CD14-positive monocyte (primary cell): ENCODE measurements around the gene DTNBP1. TPM values are rescaled to one million over a fixed set of nuclear protein-coding genes. Genes with fewer than 3 reads are reported as not detected.

Experiments used
- DNase-seq, 3 donors: peaks; one replicate each; pipeline ENCODE4 v3.0.0-alpha.2; 2011 to 2022
- H2AFZ ChIP-seq: 2 replicates; pipeline ENCODE4 v1.6.0; 2012; ENCODE audit warnings: mild to moderate bottlenecking, low read depth, low read length, inconsistent platforms; ENCODE audit not compliant: insufficient read depth, poor library complexity, severe bottlenecking
- H3K27ac ChIP-seq, 2 donors: 1 replicate in 1 of 2; 2 replicates in 1 of 2; pipeline ENCODE4 v1.5.1; 2012 to 2013; ENCODE audit warnings: low read length in 2 of 2, control low read depth in 1 of 2, inconsistent platforms in 1 of 2, low read depth in 1 of 2, mild to moderate bottlenecking in 1 of 2
- H3K27me3 ChIP-seq, 2 donors: one replicate each; pipeline versions ENCODE4 v1.6.0 to v1.6.1; 2011 to 2013; ENCODE audit warnings: low read length in 2 of 2; ENCODE audit not compliant: control insufficient read depth in 2 of 2, insufficient read depth in 2 of 2
- H3K36me3 ChIP-seq, 2 donors: replicated peaks in 1 of 2; 1 replicate in 1 of 2; 2 replicates in 1 of 2; pipeline versions ENCODE4 v1.5.1 to v1.6.1; 2012 to 2013; ENCODE audit warnings: low read length in 2 of 2, control low read depth in 1 of 2, inconsistent platforms in 1 of 2, mild to moderate bottlenecking in 1 of 2; ENCODE audit not compliant: insufficient read depth in 2 of 2, control insufficient read depth in 1 of 2
- H3K4me1 ChIP-seq, 2 donors: 1 replicate in 1 of 2; 2 replicates in 1 of 2; pipeline versions ENCODE4 v1.5.1 to v1.6.1; 2012 to 2013; ENCODE audit warnings: low read length in 2 of 2, control low read depth in 1 of 2, inconsistent platforms in 1 of 2, mild to moderate bottlenecking in 1 of 2, moderate library complexity in 1 of 2; ENCODE audit not compliant: insufficient read depth in 2 of 2, control insufficient read depth in 1 of 2
- H3K4me2 ChIP-seq: replicated peaks from 2 replicates; pipeline ENCODE3; 2012; ENCODE audit warnings: low read length, moderate library complexity, mild to moderate bottlenecking; ENCODE audit not compliant: poor library complexity, severe bottlenecking; ENCODE audit errors: extremely low read depth
- H3K4me3 ChIP-seq, 3 experiments: fragments of 200-600 bp in 1 of 3; sonication (generic) in 1 of 3; replicated peaks in 1 of 3; 1 replicate in 2 of 3; 2 replicates in 1 of 3; pipeline ENCODE4 v1.5.1; 2011 to 2013; ENCODE audit warnings: low read length in 3 of 3, mild to moderate bottlenecking in 3 of 3, control low read depth in 2 of 3, low read depth in 2 of 3, inconsistent platforms in 1 of 3, moderate library complexity in 1 of 3
- H3K79me2 ChIP-seq: 2 replicates; pipeline ENCODE4 v1.6.0; 2012; ENCODE audit warnings: mild to moderate bottlenecking, control low read depth, inconsistent platforms, low read length, moderate library complexity; ENCODE audit not compliant: insufficient read depth
- H3K9ac ChIP-seq: 2 replicates; pipeline ENCODE4 v1.6.0; 2017; ENCODE audit warnings: low read length, mild to moderate bottlenecking; ENCODE audit not compliant: insufficient read depth, poor library complexity, severe bottlenecking
- H3K9me3 ChIP-seq, 2 donors: replicated peaks in 1 of 2; 1 replicate in 1 of 2; 2 replicates in 1 of 2; pipeline versions ENCODE4 v1.5.1 to v1.6.1; 2012 to 2013; ENCODE audit warnings: low read length in 2 of 2, control low read depth in 1 of 2; ENCODE audit not compliant: control insufficient read depth in 1 of 2, insufficient read depth in 1 of 2
- H4K20me1 ChIP-seq: 2 replicates; pipeline ENCODE4 v1.6.0; 2012; ENCODE audit warnings: mild to moderate bottlenecking, low read length, control low read depth, moderate library complexity; ENCODE audit not compliant: insufficient read depth
- H3K27ac Mint-ChIP-seq, 7 donors: one replicate each; pipeline ENCODE4 v1.8.0; 2020; ENCODE audit warnings: mild to moderate bottlenecking in 7 of 7, mixed read lengths in 7 of 7, moderate library complexity in 6 of 7, inconsistent platforms in 2 of 7
- H3K27me3 Mint-ChIP-seq, 3 donors: one replicate each; pipeline ENCODE4 v1.8.0; 2021 to 2022; ENCODE audit warnings: low read depth in 3 of 3, mild to moderate bottlenecking in 3 of 3, mixed read lengths in 3 of 3, moderate library complexity in 3 of 3, inconsistent platforms in 1 of 3
- H3K36me3 Mint-ChIP-seq, 2 donors: one replicate each; pipeline ENCODE4 v1.8.0; 2020; ENCODE audit warnings: mixed read lengths in 2 of 2, inconsistent platforms in 1 of 2, mild to moderate bottlenecking in 1 of 2
- H3K4me1 Mint-ChIP-seq: one replicate; pipeline ENCODE4 v1.8.0; 2020; ENCODE audit warnings: mild to moderate bottlenecking, mixed read lengths
- H3K4me3 Mint-ChIP-seq, 2 donors: one replicate each; pipeline ENCODE4 v1.8.0; 2020; ENCODE audit warnings: mild to moderate bottlenecking in 2 of 2, mixed read lengths in 2 of 2, moderate library complexity in 1 of 2
- H3K9me3 Mint-ChIP-seq, 7 donors: one replicate each; pipeline ENCODE4 v1.8.0; 2020 to 2022; ENCODE audit warnings: mixed read lengths in 7 of 7, mild to moderate bottlenecking in 6 of 7, moderate library complexity in 6 of 7, inconsistent platforms in 2 of 7
- WGBS: methylation state at CpG from one replicate; pipeline ENCODE4 v1.1.5; 2013; ENCODE audit warnings: missing lambda C conversion rate; ENCODE audit not compliant: insufficient coverage; 5-methylcytosine and 5-hydroxymethylcytosine counted together
- intact Hi-C, 2 donors: fragments of 100-400 bp; cut with micrococcal nuclease; formaldehyde crosslinking; loops; one replicate each; pipeline versions ENCODE4 v1.15.0 to v1.15.1; 2023
- polyA plus RNA-seq, 3 donors: library from polyadenylated mRNA; depleted of rRNA in 1 of 3; unstranded in 2 of 3; stranded (reverse) in 1 of 3; fragments of 300-500 nt in 2 of 3; fragments of >200 nt in 1 of 3; fragmentation: Illumina TruSeq in 2 of 3; gene quantifications; 1 replicate in 2 of 3; 2 replicates in 1 of 3; pipeline ENCODE4 v1.2.3, GENCODE V29; 2012 to 2021
- TF ChIP-seq, protein P1 (sequence below): fragments of 200-600 bp; IDR thresholded peaks from one replicate; pipeline ENCODE4 v1.8.0; 2022; ENCODE audit warnings: antibody characterized with exemption, mild to moderate bottlenecking

Gene DTNBP1
- polyA plus RNA-seq, 3 donors = 19.7 to 26.9 (median 20.5) TPM

DNA sequence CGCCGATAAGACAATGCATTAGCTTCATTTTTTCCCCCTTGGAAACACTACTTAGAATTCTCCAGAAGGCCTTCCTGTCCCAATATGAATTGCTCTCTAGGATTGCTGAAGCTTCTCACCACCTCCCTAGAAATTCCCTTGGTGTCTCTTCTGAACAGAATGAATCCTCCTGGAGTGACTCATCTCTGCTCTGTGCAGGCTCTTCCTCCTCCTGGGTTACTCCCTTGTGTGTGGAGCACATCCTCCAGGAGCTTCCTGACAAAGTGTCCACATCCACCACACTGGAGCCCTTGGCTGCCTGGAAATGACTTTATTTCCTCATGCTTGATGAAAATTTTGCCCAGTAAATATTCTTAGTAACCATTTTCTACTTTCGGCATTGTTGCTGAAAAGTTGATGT is 54.4 kb downstream of the DTNBP1 start:
- Mint-ChIP-seq H3K9me3 (peaks cover 0 to 2% (median 0%) of the 10 kb centered on the region in 7 donors), H3K4me1 (peaks cover 16% of the 10 kb centered on the region), H3K27ac (peak overlapping the region in 3 of 7 donors; percentile 12 to 71 (median 55)), H3K27me3 (no peaks in the 10 kb centered on the region), H3K36me3 (peaks cover 42 to 67% of the 10 kb centered on the region in 2 donors), H3K4me3 (no peak overlapping the region)
- H3K9ac ChIP-seq = no peak overlapping the region
- H2AFZ ChIP-seq = no peak overlapping the region
- peak in 1 of 3 donors; percentile 70 for DNase-seq
- H3K79me2 ChIP-seq = peaks cover 4% of the 10 kb centered on the region
- 90% methylated on average over 2 of the region's 3 CpGs for WGBS
- H3K4me2 ChIP-seq = no peak overlapping the region
- H4K20me1 ChIP-seq = peaks cover 4% of the 10 kb centered on the region
- H3K27me3 ChIP-seq = no peaks in the 10 kb centered on the region
- peaks cover 9 to 15% of the 10 kb centered on the region in 2 donors for H3K4me1 ChIP-seq
- no peak overlapping the region for H3K4me3 ChIP-seq
- peaks cover 14 to 61% of the 10 kb centered on the region in 2 donors for H3K36me3 ChIP-seq
- intact Hi-C loops = no loop called here
- H3K9me3 ChIP-seq = no peaks in the 10 kb centered on the region
- no peak overlapping the region for H3K27ac ChIP-seq
- TF ChIP-seq, protein P1, sequence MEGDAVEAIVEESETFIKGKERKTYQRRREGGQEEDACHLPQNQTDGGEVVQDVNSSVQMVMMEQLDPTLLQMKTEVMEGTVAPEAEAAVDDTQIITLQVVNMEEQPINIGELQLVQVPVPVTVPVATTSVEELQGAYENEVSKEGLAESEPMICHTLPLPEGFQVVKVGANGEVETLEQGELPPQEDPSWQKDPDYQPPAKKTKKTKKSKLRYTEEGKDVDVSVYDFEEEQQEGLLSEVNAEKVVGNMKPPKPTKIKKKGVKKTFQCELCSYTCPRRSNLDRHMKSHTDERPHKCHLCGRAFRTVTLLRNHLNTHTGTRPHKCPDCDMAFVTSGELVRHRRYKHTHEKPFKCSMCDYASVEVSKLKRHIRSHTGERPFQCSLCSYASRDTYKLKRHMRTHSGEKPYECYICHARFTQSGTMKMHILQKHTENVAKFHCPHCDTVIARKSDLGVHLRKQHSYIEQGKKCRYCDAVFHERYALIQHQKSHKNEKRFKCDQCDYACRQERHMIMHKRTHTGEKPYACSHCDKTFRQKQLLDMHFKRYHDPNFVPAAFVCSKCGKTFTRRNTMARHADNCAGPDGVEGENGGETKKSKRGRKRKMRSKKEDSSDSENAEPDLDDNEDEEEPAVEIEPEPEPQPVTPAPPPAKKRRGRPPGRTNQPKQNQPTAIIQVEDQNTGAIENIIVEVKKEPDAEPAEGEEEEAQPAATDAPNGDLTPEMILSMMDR = no peak

GRCh38 chr6:15607603-15608002 is 55.2 kb downstream of the DTNBP1 start:
- intact Hi-C loops = no loop called here

More at GRCh38 chr6:15607603-15608002, 55.2 kb downstream of the DTNBP1 start:
- Histone ChIP-seq H3K4me2 (no peak overlapping the region), H2AFZ (no peak overlapping the region), H4K20me1 (peaks cover 4% of the 10 kb centered on the region), H3K36me3 (peaks cover 14 to 61% of the 10 kb centered on the region in 2 donors), H3K9ac (no peak overlapping the region), H3K27ac (no peak overlapping the region), H3K79me2 (peaks cover 4% of the 10 kb centered on the region), H3K9me3 (no peaks in the 10 kb centered on the region), H3K4me1 (peaks cover 6 to 10% of the 10 kb centered on the region in 2 donors), H3K27me3 (no peaks in the 10 kb centered on the region), H3K4me3 (no peak overlapping the region)
- no CpG with 5 or more reads among the region's 2 CpGs for WGBS
- TF ChIP-seq, protein P1 = no peak
- no peak overlapping the region for H3K4me3 Mint-ChIP-seq
- peaks cover 42 to 63% of the 10 kb centered on the region in 2 donors for H3K36me3 Mint-ChIP-seq
- H3K4me1 Mint-ChIP-seq = peaks cover 11% of the 10 kb centered on the region
- H3K27me3 Mint-ChIP-seq = no peaks in the 10 kb centered on the region
- H3K9me3 Mint-ChIP-seq = peaks cover 0 to 2% (median 0%) of the 10 kb centered on the region in 7 donors
- H3K27ac Mint-ChIP-seq = no peak overlapping the region
- no peak for DNase-seq
